ENCODE results near the gene RASGRP1. TPM values are rescaled to one million over a fixed set of nuclear protein-coding genes. Genes with fewer than 3 reads are reported as not detected.

Gene RASGRP1
- total and polyA plus RNA-seq, 2 donors (not counting 1 experiment from before 2014, with no cell fraction given): 1.6 TPM; not detected in 1

GRCh38 chr15:38597219-38597800 lies 32.7 kb upstream of the RASGRP1 start:
- Histone ChIP-seq H2AFZ (ENCODE audit: low read length) (no peak overlapping the region), H3K4me2 (ENCODE audit: extremely low read depth, insufficient read depth, low read length) (no peak overlapping the region), H3K4me3 (replicated peaks in 1 of 4; ENCODE audit: control extremely low read depth in 1 of 4, insufficient read depth in 1 of 4, low read depth in 3 of 4, low read length in 4 of 4) (no peak overlapping the region), H3K4me1 (ENCODE audit: control insufficient read depth, extremely low read depth, insufficient read depth, low read length) (no peaks in the 10 kb centered on the region), H3K9ac (ENCODE audit: insufficient read depth, low read length) (no peak overlapping the region), H3K27ac (ENCODE audit: insufficient read depth, low read length) (no peak overlapping the region), H3K79me2 (ENCODE audit: control insufficient read depth, insufficient read depth, low read length) (no peaks in the 10 kb centered on the region), H3K36me3 (ENCODE audit: control insufficient read depth, insufficient read depth, low read length) (no peaks in the 10 kb centered on the region), H3K27me3 (ENCODE audit: control insufficient read depth, insufficient read depth, low read length) (no peaks in the 10 kb centered on the region), H4K20me1 (ENCODE audit: control insufficient read depth, extremely low read depth, insufficient read depth, low read length) (no peaks in the 10 kb centered on the region), H3K9me3 (ENCODE audit: control insufficient read depth, insufficient read depth, low read depth, low read length) (no peaks in the 10 kb centered on the region)
- DNase-seq (ENCODE audit: low read depth in 2 of 2): no peak
- TF ChIP-seq CTCF (conservative IDR thresholded peaks at IDR 0.05 in 1 of 2, IDR thresholded peaks at IDR 0.05 in 1 of 2; ENCODE audit: low read depth in 1 of 2, low read length in 2 of 2) (no peak), EZH2 (IDR thresholded peaks at IDR 0.05; ENCODE audit: low read length, missing control alignments) (no peak)

GRCh38 chr15:38593524-38593923 lies 28.9 kb upstream of the RASGRP1 start:
- no peaks in the 10 kb centered on the region for H3K27me3 ChIP-seq (ENCODE audit: control insufficient read depth, insufficient read depth, low read length)
- no peak overlapping the region for H3K4me2 ChIP-seq (ENCODE audit: extremely low read depth, insufficient read depth, low read length)
- no peak overlapping the region for H3K4me3 ChIP-seq (replicated peaks in 1 of 4; ENCODE audit: control extremely low read depth in 1 of 4, insufficient read depth in 1 of 4, low read depth in 3 of 4, low read length in 4 of 4)
- no peak for TF ChIP-seq EZH2 (IDR thresholded peaks at IDR 0.05; ENCODE audit: low read length, missing control alignments)
- no peak for TF ChIP-seq CTCF (conservative IDR thresholded peaks at IDR 0.05 in 1 of 2, IDR thresholded peaks at IDR 0.05 in 1 of 2; ENCODE audit: low read depth in 1 of 2, low read length in 2 of 2)
- H2AFZ ChIP-seq (ENCODE audit: low read length): no peak overlapping the region
- no peaks in the 10 kb centered on the region for H3K79me2 ChIP-seq (ENCODE audit: control insufficient read depth, insufficient read depth, low read length)
- H3K9ac ChIP-seq (ENCODE audit: insufficient read depth, low read length): no peak overlapping the region
- no peaks in the 10 kb centered on the region for H3K4me1 ChIP-seq (ENCODE audit: control insufficient read depth, extremely low read depth, insufficient read depth, low read length)
- no peaks in the 10 kb centered on the region for H3K36me3 ChIP-seq (ENCODE audit: control insufficient read depth, insufficient read depth, low read length)
- H3K27ac ChIP-seq (ENCODE audit: insufficient read depth, low read length): no peak overlapping the region
- no peaks in the 10 kb centered on the region for H4K20me1 ChIP-seq (ENCODE audit: control insufficient read depth, extremely low read depth, insufficient read depth, low read length)
- no peaks in the 10 kb centered on the region for H3K9me3 ChIP-seq (ENCODE audit: control insufficient read depth, insufficient read depth, low read depth, low read length)
- peak in 1 of 2 donors; percentile 3 for DNase-seq (ENCODE audit: low read depth in 2 of 2)

- Histone ChIP-seq H3K36me3 (ENCODE audit: control insufficient read depth, insufficient read depth, low read length) (no peaks in the 10 kb centered on the region), H3K9ac (ENCODE audit: insufficient read depth, low read length) (no peak overlapping the region), H3K4me1 (ENCODE audit: control insufficient read depth, extremely low read depth, insufficient read depth, low read length) (no peaks in the 10 kb centered on the region), H4K20me1 (ENCODE audit: control insufficient read depth, extremely low read depth, insufficient read depth, low read length) (no peaks in the 10 kb centered on the region), H3K27ac (ENCODE audit: insufficient read depth, low read length) (no peak overlapping the region), H3K9me3 (ENCODE audit: control insufficient read depth, insufficient read depth, low read depth, low read length) (no peaks in the 10 kb centered on the region), H3K79me2 (ENCODE audit: control insufficient read depth, insufficient read depth, low read length) (no peaks in the 10 kb centered on the region), H3K4me3 (replicated peaks in 1 of 4; ENCODE audit: control extremely low read depth in 1 of 4, insufficient read depth in 1 of 4, low read depth in 3 of 4, low read length in 4 of 4) (no peak overlapping the region), H3K4me2 (ENCODE audit: extremely low read depth, insufficient read depth, low read length) (no peak overlapping the region), H2AFZ (ENCODE audit: low read length) (no peak overlapping the region), H3K27me3 (ENCODE audit: control insufficient read depth, insufficient read depth, low read length) (peaks cover 6% of the 10 kb centered on the region)
- TF ChIP-seq EZH2 (IDR thresholded peaks at IDR 0.05; ENCODE audit: low read length, missing control alignments): no peak
- TF ChIP-seq CTCF (conservative IDR thresholded peaks at IDR 0.05 in 1 of 2, IDR thresholded peaks at IDR 0.05 in 1 of 2; ENCODE audit: low read depth in 1 of 2, low read length in 2 of 2): no peak
- DNase-seq (ENCODE audit: low read depth in 2 of 2): peak; percentile 64 to 82
Observed at GRCh38 chr15:38589502-38589901, 24.9 kb upstream of the RASGRP1 start.

All from fibroblast of lung (primary cell).